Measurements from ENCODE around the gene DLX6. TPM values are rescaled to one million over a fixed set of nuclear protein-coding genes. Genes with fewer than 3 reads are reported as not detected.

DLX6 gene
- total RNA-seq, result not detected

DNA sequence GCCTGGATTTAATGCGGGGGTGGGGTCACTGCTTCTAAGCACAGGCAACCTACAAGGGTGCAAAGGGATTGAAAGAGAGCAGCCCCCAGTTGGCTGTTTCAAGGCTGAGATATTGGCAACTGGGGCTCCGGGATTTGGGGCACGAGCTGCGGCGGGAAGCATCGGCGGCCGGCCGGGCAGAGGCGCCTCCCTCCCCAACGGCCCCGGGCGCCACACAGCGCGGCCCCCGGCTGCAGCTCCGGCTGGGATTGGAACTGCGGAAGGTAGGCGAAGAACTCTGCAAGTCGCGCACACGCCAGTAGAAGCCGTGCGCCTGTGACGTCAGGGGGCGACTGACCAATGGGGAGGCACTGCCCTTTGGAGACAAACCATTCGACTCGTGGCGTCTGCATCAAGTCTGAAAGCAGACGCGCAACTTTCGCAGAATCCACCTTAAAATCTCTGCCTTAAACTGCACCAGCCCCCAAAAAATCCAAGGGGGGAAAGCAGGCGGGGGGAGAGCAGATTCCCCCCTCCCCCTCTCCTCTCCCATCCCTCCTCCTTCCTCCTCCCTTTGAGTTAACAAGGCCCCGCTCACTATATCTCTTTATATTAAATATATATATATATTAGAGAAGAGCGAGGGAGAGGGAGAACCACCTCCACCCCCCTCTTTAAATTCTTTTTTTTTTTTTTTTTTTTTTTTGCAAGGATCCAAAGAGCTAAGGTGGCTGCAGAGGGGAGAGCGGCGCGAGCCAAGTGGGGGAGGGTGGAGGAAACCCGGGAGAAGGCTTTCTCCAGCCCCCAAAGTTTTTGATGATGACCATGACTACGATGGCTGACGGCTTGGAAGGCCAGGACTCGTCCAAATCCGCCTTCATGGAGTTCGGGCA lies at the start of gene DLX6:
DLX6 (plus strand) TSS at position 371 of the 872 bp plus-strand sequence; CDS start at position 796, 425 bp downstream.
- TF ChIP-seq, protein P1, sequence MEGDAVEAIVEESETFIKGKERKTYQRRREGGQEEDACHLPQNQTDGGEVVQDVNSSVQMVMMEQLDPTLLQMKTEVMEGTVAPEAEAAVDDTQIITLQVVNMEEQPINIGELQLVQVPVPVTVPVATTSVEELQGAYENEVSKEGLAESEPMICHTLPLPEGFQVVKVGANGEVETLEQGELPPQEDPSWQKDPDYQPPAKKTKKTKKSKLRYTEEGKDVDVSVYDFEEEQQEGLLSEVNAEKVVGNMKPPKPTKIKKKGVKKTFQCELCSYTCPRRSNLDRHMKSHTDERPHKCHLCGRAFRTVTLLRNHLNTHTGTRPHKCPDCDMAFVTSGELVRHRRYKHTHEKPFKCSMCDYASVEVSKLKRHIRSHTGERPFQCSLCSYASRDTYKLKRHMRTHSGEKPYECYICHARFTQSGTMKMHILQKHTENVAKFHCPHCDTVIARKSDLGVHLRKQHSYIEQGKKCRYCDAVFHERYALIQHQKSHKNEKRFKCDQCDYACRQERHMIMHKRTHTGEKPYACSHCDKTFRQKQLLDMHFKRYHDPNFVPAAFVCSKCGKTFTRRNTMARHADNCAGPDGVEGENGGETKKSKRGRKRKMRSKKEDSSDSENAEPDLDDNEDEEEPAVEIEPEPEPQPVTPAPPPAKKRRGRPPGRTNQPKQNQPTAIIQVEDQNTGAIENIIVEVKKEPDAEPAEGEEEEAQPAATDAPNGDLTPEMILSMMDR (IDR thresholded peaks at IDR 0.05; ENCODE audit: low read depth), result no peak

DNA sequence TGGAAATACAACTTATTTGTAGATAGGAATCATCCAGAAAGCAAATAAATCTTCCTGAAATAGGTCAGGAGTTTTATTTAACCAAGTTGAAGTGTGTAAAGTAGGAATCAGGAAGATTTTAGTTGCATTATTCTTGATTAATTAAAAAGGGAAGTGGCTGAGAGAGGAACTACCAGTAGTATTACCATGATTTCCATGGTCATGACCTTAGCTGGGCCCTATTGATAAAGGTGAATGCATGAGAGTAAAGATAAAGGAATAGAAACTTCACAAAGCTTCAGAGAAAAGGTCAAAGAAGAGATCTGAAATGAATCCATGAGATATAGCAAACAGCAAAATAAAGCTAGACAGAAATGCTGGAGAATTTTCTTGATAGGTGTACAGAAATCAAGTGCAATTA lies 46.2 kb upstream of the DLX6 start:
- TF ChIP-seq, protein P1 (IDR thresholded peaks at IDR 0.05; ENCODE audit: low read depth), result no peak

DNA sequence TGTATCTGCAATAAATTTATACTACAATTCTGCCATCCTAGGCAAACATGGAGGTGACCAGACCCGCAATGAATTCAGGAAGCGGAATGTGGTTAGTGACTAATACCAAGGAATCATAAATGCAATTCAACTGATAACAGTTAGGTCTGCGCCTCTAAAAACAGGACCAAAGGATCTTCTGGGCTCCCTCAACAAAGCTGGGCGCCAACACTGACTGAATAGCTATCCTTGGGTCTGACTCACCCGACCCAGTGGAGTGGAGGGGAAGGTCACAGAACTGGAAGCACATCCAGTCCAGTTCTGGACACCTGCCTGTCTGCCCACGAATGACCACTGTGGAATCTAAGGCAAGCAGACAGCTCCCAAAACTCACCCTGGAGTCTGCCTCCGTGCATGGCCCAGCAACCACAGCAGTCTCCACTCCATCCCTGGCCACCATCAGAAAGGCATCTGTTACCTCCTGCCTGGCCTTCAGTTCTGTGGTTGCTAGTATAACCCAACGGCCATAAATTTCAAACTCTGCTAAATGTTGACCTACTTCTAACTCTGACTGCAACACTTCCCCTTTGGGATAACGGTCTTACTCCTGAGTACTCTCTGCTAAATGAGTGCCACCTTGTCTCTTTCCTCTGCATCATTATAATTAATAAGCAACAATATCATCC lies 43.0 kb upstream of the DLX6 start:
- TF ChIP-seq, protein P1 (IDR thresholded peaks at IDR 0.05; ENCODE audit: low read depth), result no peak

DNA sequence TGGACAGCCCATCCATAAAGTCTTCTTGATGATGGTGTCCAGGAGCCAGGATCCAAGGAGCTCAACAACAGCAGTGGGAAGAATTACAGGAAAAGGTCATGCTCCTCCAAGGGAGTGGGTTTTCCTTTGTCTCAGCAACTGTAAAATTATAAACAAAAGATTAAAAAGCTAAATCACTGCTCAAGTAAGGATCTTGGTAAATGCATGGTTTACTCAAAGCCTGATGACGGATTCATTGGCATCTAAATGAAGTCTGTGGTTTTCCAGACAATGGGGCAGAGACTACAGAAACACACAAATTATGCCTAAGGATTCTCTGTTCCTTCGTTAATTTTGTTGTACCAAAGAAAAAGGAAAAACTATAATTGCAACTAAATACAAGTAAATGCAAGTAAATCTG lies 36.4 kb upstream of the DLX6 start:
- TF ChIP-seq, protein P1 (IDR thresholded peaks at IDR 0.05; ENCODE audit: low read depth), result no peak

DNA sequence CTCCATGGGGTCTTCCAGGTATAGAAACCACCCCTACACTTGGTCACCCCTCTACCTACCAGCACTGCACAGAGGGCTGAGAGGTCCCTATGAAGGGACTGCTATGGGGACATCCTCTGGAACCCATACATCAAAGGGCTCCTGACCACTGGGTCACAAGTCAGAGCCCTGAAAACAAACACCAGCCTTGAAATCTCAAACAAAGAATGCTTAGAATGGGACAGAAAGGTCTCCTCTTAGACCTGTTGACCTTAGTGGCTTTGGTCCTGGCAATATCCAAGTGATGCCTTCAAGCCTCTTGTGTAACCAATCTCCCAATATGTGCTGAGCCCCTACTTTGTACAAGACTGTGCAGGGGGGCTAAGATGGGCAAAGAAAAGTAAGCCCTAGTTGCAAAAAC lies 34.6 kb upstream of the DLX6 start:
- TF ChIP-seq, protein P1 (IDR thresholded peaks at IDR 0.05; ENCODE audit: low read depth), result no peak

DNA sequence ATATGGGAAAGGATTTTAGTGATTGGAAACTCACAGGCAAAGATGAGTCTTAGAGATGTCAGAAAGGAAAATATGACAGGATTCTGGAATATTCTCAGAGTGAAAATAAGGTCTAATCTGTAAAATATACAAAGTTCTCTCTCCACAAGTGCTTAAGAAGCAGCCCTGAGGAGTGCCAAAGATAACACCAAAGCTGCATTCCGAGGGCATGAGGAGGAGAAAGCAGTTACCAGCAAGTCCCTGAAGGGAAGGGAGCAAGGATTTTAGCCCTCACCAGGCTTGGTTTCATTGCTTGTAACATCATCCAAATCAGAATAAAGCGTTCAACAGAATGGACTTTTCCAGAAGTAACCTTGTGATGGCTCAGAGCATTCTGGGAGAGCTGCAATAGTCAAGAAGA lies 31.4 kb upstream of the DLX6 start:
- TF ChIP-seq, protein P1 (IDR thresholded peaks at IDR 0.05; ENCODE audit: low read depth), result no peak

DNA sequence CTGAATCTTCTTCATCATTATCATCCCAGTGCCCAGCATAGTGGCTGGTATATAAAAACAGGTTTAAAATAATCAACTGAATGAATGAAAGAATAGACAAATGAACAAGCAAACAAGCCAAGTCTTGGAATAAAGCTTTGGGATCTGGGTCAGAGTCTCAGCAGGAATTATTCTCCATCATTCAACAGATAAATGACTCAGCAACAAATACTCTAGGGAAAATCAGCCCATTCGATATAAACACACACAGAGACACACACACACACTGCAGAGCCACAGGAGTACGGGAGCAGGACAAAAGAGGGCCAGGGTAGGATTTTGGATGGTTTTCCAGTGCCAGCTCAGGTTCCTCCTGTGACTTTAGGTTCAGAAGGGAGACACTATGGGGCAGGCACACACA lies 29.2 kb upstream of the DLX6 start:
- TF ChIP-seq, protein P1 (IDR thresholded peaks at IDR 0.05; ENCODE audit: low read depth), result no peak
